Limb (tissue), 2 donors: ENCODE results near the gene COL4A1.
A peak's percentile ranks its signal among the peaks of the same experiment; 100 is the strongest.

Source experiments
- DNase-seq, 2 donors: peaks; one replicate each; pipeline ENCODE4 v3.0.0-alpha.2; 2016; ENCODE audit errors: extremely low spot score in 2 of 2

The COL4A1 gene

GRCh38 chr13:110306960-110307766 is at the start of gene COL4A1, which contains the start of gene COL4A2:
COL4A1 (minus strand) TSS chr13:110307157; CDS start chr13:110307027, 130 bp downstream.
COL4A2 (plus strand) TSS chr13:110307284; CDS start chr13:110307904, 620 bp downstream.
- DNase-seq: peak; percentile 80 to 89

- DNase-seq: no peak
Measured at GRCh38 chr13:110356362-110356761, 49.4 kb upstream of the COL4A1 start.

GRCh38 chr13:110354715-110355473 is 47.9 kb upstream of the COL4A1 start:
- DNase-seq: no peak

- DNase-seq: peak in 1 of 2 donors; percentile 38
Measured at GRCh38 chr13:110354123-110354627, 47.2 kb upstream of the COL4A1 start.

GRCh38 chr13:110353339-110353977 is 46.5 kb upstream of the COL4A1 start:
- no peak for DNase-seq

GRCh38 chr13:110352735-110353134 is 45.8 kb upstream of the COL4A1 start:
- DNase-seq: no peak

- no peak for DNase-seq
Measured at GRCh38 chr13:110351636-110352420, 44.9 kb upstream of the COL4A1 start.

GRCh38 chr13:110350509-110350908 is 43.6 kb upstream of the COL4A1 start:
- DNase-seq: no peak

GRCh38 chr13:110350049-110350448 is 43.1 kb upstream of the COL4A1 start:
- DNase-seq: no peak

GRCh38 chr13:110349239-110349638 is 42.3 kb upstream of the COL4A1 start:
- DNase-seq: no peak

- no peak for DNase-seq
Measured at GRCh38 chr13:110348309-110349105, 41.5 kb upstream of the COL4A1 start.

GRCh38 chr13:110347535-110348308 is 40.8 kb upstream of the COL4A1 start:
- DNase-seq: no peak

GRCh38 chr13:110347088-110347487 is 40.1 kb upstream of the COL4A1 start:
- no peak for DNase-seq

GRCh38 chr13:110346661-110347067 is 39.7 kb upstream of the COL4A1 start:
- DNase-seq: no peak

- no peak for DNase-seq
Measured at GRCh38 chr13:110345701-110346100, 38.7 kb upstream of the COL4A1 start.

GRCh38 chr13:110345266-110345665 is 38.3 kb upstream of the COL4A1 start:
- no peak for DNase-seq

- DNase-seq: no peak
Measured at GRCh38 chr13:110344320-110344719, 37.4 kb upstream of the COL4A1 start.

GRCh38 chr13:110343241-110343865 is 36.4 kb upstream of the COL4A1 start:
- DNase-seq: no peak

- DNase-seq: no peak
Measured at GRCh38 chr13:110342474-110342873, 35.5 kb upstream of the COL4A1 start.
